Astrocyte of the spinal cord (primary cell): ENCODE measurements around the gene GNAI3.
A peak's percentile ranks its signal among the peaks of the same experiment; 100 is the strongest.

Experiments used
- DNase-seq: peaks from one replicate; pipeline ENCODE4 v3.0.0; 2011; ENCODE audit warnings: low read depth, low spot score
- H3K4me3 ChIP-seq: 2 replicates; pipeline ENCODE4 v1.5.1; 2011; ENCODE audit warnings: low read depth, mild to moderate bottlenecking, low read length, moderate library complexity
- in situ Hi-C: cut with HindIII; loops from 2 replicates; pipeline ENCODE4 v1.10.0; 2017; ENCODE audit warnings: low sequenced_read_pairs
- TF ChIP-seq, protein P1 (sequence below): IDR thresholded peaks from 2 replicates; pipeline ENCODE4 v1.5.1; 2012; ENCODE audit warnings: low read depth, mild to moderate bottlenecking, low read length, inconsistent platforms

Gene GNAI3

DNA sequence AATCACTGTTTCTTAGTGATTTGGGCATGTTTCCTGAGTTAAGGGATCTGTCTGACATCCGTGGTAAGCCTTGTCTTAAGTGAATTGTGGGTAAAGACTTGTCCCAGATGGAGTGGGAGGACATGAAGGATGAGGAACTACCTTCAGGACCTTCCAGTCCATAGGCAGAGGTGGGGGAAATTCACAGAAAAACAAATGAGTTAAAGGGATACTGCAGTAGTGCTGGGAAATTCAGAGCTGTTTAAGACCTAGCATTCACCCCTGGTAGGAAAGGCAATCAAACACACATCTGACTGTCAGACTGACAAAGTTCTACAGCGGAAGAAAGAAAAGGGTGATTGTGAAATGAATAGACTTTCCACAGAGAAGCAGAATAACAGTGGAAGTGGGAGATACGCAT is 68.0 kb downstream of the GNAI3 start:
- in situ Hi-C loops: no loop called here
- H3K4me3 ChIP-seq: no peak overlapping the region
- no peak for DNase-seq
- TF ChIP-seq, protein P1, sequence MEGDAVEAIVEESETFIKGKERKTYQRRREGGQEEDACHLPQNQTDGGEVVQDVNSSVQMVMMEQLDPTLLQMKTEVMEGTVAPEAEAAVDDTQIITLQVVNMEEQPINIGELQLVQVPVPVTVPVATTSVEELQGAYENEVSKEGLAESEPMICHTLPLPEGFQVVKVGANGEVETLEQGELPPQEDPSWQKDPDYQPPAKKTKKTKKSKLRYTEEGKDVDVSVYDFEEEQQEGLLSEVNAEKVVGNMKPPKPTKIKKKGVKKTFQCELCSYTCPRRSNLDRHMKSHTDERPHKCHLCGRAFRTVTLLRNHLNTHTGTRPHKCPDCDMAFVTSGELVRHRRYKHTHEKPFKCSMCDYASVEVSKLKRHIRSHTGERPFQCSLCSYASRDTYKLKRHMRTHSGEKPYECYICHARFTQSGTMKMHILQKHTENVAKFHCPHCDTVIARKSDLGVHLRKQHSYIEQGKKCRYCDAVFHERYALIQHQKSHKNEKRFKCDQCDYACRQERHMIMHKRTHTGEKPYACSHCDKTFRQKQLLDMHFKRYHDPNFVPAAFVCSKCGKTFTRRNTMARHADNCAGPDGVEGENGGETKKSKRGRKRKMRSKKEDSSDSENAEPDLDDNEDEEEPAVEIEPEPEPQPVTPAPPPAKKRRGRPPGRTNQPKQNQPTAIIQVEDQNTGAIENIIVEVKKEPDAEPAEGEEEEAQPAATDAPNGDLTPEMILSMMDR: no peak

DNA sequence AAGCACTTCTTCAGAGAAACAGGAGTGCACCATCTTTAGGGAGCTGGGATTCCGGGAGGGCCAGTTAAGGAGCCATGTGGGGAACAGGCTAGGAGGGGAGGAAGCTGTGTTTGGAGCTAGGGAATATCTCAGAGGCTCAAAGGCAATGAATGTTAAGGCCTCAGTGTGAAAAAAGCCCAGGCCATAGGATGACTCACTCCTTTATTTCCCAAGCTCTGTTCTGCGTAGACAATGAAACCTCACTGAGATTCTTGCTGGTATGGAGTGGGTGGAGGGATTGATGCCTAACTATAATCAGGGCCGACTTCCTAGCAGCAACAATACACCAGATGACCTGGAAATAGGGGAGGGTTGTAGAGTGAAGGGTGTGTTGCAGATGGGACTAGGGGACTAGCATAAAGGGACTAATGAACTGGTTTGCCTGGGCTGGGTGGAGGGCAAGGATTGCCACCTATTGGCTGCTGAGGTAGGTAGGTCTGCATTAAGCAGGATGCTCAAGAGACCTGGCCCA is 68.9 kb downstream of the GNAI3 start:
- H3K4me3 ChIP-seq: no peak overlapping the region
- TF ChIP-seq, protein P1: no peak
- DNase-seq: peak; percentile 88
- in situ Hi-C loops: no loop called here

DNA sequence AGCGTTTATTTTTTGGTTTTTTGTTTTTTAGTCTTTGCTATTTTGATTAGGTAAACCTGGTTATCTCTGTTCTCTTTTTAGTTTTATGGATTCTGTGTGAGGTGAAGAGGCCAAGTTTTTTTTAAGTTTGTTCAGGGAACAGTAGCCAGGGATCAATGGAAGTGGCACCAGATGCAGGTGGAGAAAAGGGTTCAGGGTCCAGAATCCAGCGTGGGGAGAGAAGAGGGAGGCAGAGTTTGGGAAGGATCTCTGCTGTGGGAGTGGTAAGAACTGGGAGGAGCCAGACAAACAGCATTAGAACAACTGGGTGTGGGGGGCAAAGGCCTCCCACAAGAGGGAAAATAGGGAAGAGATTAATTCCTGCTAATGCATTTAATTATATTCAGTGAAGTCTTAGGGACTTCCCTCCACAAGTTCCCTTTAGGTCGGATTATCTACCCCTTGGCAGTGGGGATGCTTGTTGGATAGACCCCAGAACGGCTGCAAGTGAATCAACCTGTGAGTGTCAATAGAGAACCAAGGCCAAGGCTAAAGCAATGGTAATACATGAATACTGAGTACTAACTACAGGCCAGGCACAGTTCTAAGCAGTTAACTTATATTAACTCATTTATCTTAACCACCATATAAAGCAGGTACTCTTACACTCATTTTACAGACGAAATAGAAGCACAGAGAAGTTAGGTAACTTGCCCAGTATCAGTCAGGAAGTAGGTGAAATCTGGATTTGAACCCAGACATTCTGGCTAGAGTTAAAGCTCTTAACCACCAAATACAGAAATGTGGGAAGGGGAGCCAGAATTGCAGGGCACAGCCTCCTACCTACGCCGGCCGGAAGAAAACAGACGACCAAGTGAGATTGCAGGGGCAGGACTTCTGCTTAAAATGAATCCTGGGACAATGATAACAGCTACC is 70.5 kb downstream of the GNAI3 start:
- peak overlapping the region; percentile 83 for H3K4me3 ChIP-seq
- in situ Hi-C loops: no loop called here
- TF ChIP-seq, protein P1: no peak
- no peak for DNase-seq

DNA sequence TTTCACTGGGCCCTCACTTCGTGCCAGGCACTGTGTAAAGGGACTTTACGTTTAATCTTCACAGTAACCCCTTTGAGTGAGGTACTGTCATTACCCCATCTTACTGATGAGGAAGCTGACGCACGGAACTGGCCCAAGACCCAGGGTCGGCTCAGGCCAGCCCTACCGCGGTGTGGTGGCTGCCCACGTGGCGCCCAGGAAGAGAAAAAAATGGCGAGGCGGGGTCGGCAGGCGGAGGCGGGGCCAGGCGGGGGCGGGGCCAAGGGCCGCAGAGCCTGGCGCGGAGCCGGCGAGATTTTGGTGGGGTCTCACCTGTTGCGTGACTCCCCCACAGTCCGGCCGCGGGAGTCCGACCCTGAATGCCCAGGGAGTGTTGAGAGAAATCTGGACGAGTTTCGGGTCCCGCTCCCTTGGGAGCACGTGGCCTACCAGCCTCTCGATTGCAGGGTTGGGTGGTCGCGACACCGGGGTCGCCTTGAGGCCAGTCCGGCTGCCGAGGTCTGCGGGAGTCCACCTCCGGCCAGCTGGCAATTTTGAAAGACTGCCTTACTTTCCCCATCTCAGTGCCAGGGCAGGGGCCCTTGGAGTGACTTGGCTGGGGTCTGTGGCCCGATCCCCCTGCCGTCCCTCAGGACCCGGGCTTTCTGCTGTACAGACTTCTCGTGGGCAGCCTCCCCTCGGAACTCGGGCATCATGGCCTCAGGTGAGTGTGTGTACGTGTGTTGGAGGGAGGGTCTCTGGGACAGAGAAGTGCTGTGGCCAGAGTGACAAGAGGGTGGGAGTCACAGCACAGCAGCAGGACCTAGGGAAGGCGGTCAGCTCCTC is 71.4 kb downstream of the GNAI3 start, which contains the start of the genes AMPD2 and GNAT2:
Gene AMPD2 (plus strand): TSS at position 262 of the 825 bp plus-strand sequence. CDS start 1,339 bp downstream, outside the sequence.
Gene GNAT2 (minus strand): TSS at position 41 of the 825 bp plus-strand sequence. CDS start 6,746 bp downstream, outside the sequence.
- TF ChIP-seq, protein P1: no peak
- peak; percentile 70 for DNase-seq
- in situ Hi-C loops: no loop called here
- peak within 1 kb of the TSS; percentile 83 for H3K4me3 ChIP-seq

DNA sequence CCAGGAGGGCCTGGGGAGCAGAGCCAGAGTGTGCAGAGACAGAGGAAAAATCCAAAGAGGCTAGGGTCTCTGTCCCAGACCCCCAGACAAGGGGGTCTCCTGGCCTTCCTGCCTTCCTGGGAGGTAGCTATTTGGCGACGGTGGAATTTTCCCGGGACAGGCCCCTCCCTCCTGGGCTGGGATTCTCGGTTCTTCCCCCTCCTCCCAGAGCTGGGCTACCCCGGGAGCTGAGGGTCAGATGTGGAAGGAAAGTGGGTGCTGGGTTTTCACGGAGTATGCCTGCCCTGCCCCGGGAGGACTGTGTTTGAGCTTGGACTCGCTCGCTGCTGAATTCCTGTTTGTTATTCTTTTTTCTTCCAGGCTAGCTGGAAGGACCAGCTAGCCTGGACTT is 72.0 kb downstream of the GNAI3 start:
- no peak for DNase-seq
- in situ Hi-C loops: no loop called here
- TF ChIP-seq, protein P1: no peak
- H3K4me3 ChIP-seq: peak overlapping the region; percentile 83

DNA sequence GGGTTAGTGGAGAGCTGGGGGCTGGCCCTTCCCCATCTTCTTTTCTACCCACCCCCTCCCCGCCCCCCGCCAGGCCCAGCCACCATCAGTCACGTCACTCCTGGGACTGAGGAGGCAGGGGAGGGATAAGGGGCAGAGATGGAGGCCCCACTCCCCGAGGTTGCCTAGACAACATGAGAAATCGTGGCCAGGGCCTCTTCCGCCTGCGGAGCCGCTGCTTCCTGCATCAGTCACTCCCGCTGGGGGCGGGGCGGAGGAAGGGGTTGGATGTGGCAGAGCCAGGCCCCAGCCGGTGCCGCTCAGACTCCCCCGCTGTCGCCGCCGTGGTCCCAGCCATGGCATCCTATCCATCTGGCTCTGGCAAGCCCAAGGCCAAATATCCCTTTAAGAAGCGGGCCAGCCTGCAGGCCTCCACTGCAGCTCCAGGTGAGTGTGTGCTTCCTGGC is 72.4 kb downstream of the GNAI3 start:
- TF ChIP-seq, protein P1: no peak
- peak overlapping the region; percentile 83 for H3K4me3 ChIP-seq
- in situ Hi-C loops: no loop called here
- DNase-seq: peak; percentile 94
